NCI-H2107 treated with DMSO at 0.1 percent for 48 hours (cell line): ENCODE results near the gene LRMDA.

Experiments used
- DNase-seq: peaks from one replicate; lab custom pipeline; 2025; ENCODE audit not compliant: unreplicated experiment; lab: John Stamatoyannopoulos, UW

LRMDA gene

GRCh38 chr10:75443362-75443761, 11.9 kb downstream of the LRMDA start:
- DNase-seq: no peak

- no peak for DNase-seq
Observed at GRCh38 chr10:75444781-75445386, 13.5 kb downstream of the LRMDA start.

- no peak for DNase-seq
Observed at GRCh38 chr10:75446508-75446907, 15.1 kb downstream of the LRMDA start.

- no peak for DNase-seq
Observed at GRCh38 chr10:75448166-75448565, 16.7 kb downstream of the LRMDA start.

GRCh38 chr10:75449382-75450074, 18.1 kb downstream of the LRMDA start:
- no peak for DNase-seq

GRCh38 chr10:75450075-75450445, 18.6 kb downstream of the LRMDA start:
- no peak for DNase-seq

GRCh38 chr10:75450644-75451640, 19.5 kb downstream of the LRMDA start:
- no peak for DNase-seq

GRCh38 chr10:75451831-75452230, 20.4 kb downstream of the LRMDA start:
- no peak for DNase-seq

- no peak for DNase-seq
Observed at GRCh38 chr10:75452997-75453396, 21.6 kb downstream of the LRMDA start.

- no peak for DNase-seq
Observed at GRCh38 chr10:75456122-75456521, 24.7 kb downstream of the LRMDA start.

GRCh38 chr10:75460059-75460458, 28.6 kb downstream of the LRMDA start:
- DNase-seq: no peak

GRCh38 chr10:75461672-75462649, 30.5 kb downstream of the LRMDA start:
- DNase-seq: no peak

GRCh38 chr10:75462865-75463264, 31.4 kb downstream of the LRMDA start:
- no peak for DNase-seq

- DNase-seq: no peak
Observed at GRCh38 chr10:75464478-75465449, 33.3 kb downstream of the LRMDA start.

GRCh38 chr10:75465450-75465827, 34.0 kb downstream of the LRMDA start:
- no peak for DNase-seq

- no peak for DNase-seq
Observed at GRCh38 chr10:75466001-75466400, 34.6 kb downstream of the LRMDA start.

GRCh38 chr10:75466886-75467285, 35.5 kb downstream of the LRMDA start:
- no peak for DNase-seq

- DNase-seq: no peak
Observed at GRCh38 chr10:75468612-75469005, 37.2 kb downstream of the LRMDA start.

- no peak for DNase-seq
Observed at GRCh38 chr10:75469006-75469616, 37.7 kb downstream of the LRMDA start.
